HT-29 (cell line): ENCODE data around the gene FAM236C. TPM values are rescaled to one million over a fixed set of nuclear protein-coding genes. Genes with fewer than 3 reads are reported as not detected.
"Not testable (repeated sequence)": the region's sequence is repeated elsewhere in the genome, so short reads cannot be mapped to it uniquely, and the experiment has no call there.

Experiments
- DNase-seq: peaks from one replicate; pipeline ENCODE4 v3.0.0-alpha.2; 2015; ENCODE audit warnings: low spot score
- total RNA-seq: library from RNA; depleted of rRNA; stranded (reverse); fragments of >200 nt; shearing (Covaris generic); gene quantifications from 2 replicates; pipeline ENCODE4 v1.2.3, GENCODE V29; 2014; rRNA removed

The FAM236C gene
- total RNA-seq, result not detected in 2 replicates

- DNase-seq, result not testable (repeated sequence)
Observed at GRCh38 chrX:72912315-72912714, at the start of gene FAM236C. Gene FAM236C, plus strand, starts transcription at chrX:72912615. Its CDS starts 100 bp downstream, at chrX:72912715.

- not testable (repeated sequence) for DNase-seq
Observed at GRCh38 chrX:72882898-72883297, 29.5 kb upstream of the FAM236C start.

- DNase-seq, result not testable (repeated sequence)
Observed at GRCh38 chrX:72889740-72890139, 22.7 kb upstream of the FAM236C start.

DNA sequence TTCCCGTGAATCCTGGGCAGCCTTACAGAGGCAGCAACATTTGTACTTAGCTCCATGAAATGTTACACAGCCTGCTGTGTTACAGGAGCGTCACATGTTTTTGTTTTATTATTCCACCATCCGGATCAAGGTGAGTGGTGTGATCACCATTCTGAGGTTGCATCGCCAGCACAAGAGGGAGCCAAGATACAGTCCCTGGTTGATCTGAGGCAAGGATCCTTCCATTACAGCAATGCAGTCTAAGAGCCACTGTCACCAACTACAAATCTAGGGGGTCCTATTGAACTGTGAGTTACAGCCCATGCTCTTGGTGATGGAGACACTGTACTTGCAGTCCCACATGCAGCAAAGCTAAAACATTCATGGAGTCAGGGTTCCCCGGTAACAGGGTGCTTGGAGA, 3.7 kb downstream of the FAM236C start:
- not testable (repeated sequence) for DNase-seq

DNA sequence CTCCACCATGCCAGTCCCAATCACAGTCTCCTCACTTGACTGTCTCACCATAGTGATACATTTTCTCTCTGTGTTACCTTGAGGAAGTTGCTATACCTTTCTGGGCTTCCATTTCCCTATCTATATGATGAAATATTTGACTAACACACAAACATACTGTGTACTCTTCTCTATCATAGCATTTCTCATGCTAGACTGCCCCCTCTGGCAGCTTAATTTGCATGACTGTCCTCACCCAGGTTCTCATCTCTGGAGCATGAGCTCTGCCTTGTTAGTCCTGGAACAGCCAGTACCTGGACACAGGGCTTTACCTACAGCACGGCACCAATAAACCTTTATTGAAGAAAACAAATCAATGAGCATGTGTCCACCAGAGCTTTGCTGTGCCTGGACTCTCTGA, 19.9 kb downstream of the FAM236C start:
- not testable (repeated sequence) for DNase-seq

- DNase-seq, result not testable (repeated sequence)
Observed at GRCh38 chrX:72936455-72936854, 24.0 kb downstream of the FAM236C start.

- not testable (repeated sequence) for DNase-seq
Observed at GRCh38 chrX:72936882-72937455, 24.6 kb downstream of the FAM236C start.

DNA sequence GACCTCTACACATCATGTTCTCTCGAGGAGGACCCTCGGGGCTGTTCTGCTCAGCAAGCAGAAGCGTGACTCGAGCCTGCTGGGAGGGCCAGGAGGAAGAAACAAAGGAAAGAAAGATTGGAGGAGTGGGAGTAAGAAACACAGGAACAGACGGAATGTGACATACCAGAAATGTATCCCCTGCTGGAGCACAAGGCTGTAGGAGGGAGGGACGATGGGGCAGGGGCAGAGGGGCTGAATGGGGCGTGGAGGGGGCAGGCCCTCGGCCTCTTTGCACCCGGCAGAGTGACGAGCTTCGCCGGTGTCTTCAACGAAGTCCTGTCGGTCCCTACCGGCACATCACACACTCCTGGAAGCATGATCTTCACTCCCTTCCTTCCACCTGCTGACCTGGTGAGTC, 25.5 kb downstream of the FAM236C start, which contains the start of gene FAM236A:
Gene FAM236A (plus strand): TSS at position 301 of the 400 bp plus-strand sequence. CDS start 57 bp downstream, at position 358.
- not testable (repeated sequence) for DNase-seq

DNA sequence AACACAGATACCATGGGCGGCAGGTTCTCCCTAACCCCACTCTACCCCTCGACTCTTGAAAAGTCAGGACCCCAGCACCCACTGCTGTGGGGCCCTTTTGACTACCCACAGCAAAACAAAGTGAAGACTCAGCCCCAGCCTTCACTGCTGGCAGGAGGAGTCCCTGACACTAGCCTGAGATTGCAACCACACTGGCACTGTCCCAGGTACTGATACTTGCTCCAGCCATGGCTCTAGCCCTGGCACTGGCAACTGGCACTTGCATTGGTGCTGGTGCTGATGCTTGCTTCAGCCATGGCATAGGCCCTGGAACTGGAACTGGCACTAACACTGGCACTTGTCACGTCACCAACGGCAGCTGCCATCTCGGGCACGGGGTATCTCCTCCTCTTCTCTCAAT, 29.9 kb downstream of the FAM236C start:
- not testable (repeated sequence) for DNase-seq

DNA sequence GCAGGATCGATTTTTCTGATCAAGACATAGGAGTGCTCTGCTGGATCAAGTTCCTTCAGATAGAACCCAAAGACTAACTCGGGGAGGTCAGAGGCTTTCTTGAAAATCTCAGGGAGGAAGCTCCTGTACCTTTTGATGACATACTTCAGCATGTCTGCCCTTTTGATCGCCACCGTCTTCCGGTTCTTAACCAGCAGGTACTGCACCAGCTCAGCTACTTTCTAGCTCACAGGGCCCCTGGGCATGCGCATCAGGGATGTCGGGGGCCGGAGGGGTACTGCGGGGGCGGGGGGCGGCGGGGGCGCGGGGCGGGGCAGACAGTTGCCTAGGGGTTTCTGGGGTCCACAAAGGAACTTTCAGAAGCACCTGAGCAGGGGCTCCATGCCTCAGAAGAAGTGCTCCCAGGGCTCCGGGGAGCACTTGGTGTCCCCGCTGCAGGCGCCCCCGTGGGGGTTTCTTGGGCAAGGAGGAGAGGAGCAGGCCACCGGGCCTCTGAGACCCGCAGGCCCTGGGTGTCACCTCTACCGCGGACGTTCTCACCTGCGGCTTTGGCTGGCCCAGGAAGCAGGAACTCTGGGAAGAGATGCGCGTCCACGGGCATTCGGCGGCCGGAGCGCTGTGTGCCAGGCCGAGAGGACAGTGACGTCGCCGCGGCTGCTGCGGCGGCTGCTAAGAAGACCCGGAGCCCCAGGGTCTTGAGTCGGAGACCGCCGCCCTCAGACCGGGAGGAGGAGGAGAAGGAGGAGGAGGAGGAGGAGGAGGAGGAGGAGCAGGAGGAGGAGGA, 30.8 kb downstream of the FAM236C start:
- not testable (repeated sequence) for DNase-seq

DNA sequence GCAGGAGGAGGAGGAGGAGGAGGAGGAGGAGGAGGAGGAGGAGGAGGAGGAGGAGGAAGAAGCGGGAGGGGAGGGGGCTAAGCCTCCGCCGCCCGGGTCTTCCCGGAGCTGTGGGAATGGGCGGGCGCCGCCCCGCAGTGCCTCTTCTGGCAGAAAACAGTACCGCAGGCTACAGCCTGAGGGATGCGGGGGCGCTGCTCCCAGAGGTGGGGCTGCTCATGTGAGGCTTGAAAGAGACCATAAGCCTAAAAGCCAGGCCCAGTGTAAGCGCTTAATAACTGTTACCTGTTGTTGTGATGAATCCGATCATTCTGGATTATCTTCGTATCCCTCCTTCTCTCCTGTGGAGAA, 31.4 kb downstream of the FAM236C start, which contains the start of gene DMRTC1:
Gene DMRTC1 (minus strand): TSS at position 19 of the 351 bp plus-strand sequence. CDS start 68,143 bp downstream, outside the sequence.
- DNase-seq, result not testable (repeated sequence)

- not testable (repeated sequence) for DNase-seq
Observed at GRCh38 chrX:72959971-72960370, 47.6 kb downstream of the FAM236C start.

Other genes starting within 250 kb of the FAM236C start
- 4.8 and 5.9 TPM in 2 replicates for gene PHKA1, start 198.3 kb upstream of the FAM236C start, total RNA-seq
- not detected in 2 replicates for gene DMRTC1B, start 135.7 kb upstream of the FAM236C start, total RNA-seq
- not detected in 2 replicates for gene FAM236B, start 130.0 kb upstream of the FAM236C start, total RNA-seq
- not detected in 2 replicates for gene FAM236D, start 104.4 kb upstream of the FAM236C start, total RNA-seq
- gene FAM236A, start 25.6 kb downstream of the FAM236C start, total RNA-seq, result not detected in 2 replicates
- gene DMRTC1, start 31.2 kb downstream of the FAM236C start, total RNA-seq, result not detected in 2 replicates
- gene PABPC1L2B, start 90.3 kb downstream of the FAM236C start, total RNA-seq, result not detected in 2 replicates
- gene PABPC1L2A, start 166.9 kb downstream of the FAM236C start, total RNA-seq, result not detected in 2 replicates